Right hindlimb (tissue), 1 donor: Measurements from ENCODE around the gene UXS1.

Experiments used
- DNase-seq: peaks from one replicate; pipeline ENCODE4 v3.0.0-alpha.2; 2018

UXS1 gene

GRCh38 chr2:106106622-106107508 lies 87.2 kb downstream of the UXS1 start:
- DNase-seq = no peak

GRCh38 chr2:106105151-106105922 lies 88.8 kb downstream of the UXS1 start:
- DNase-seq = no peak

- DNase-seq = peak; percentile 65
These were observed 89.6 kb downstream of the UXS1 start for GRCh38 chr2:106104332-106105062.

DNA sequence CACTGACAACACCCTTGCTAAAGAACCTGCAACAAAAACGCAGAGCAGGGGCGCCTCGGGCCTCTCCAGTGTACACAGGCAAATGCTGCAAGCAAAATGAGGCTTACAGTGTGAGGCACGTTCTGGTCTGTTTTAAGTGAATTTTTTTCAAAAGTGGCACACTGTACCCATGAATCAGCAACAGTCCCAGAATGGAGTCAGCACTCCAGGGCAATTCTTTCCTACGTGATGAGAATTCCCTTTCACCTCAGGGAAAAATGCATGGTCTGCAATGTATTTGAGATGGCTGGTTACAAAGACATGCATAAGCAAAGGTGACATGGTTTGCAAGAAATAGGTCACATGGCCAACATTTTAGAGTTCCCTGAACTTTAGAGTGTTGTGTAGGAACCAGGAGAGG lies 94.4 kb downstream of the UXS1 start:
- DNase-seq = no peak

DNA sequence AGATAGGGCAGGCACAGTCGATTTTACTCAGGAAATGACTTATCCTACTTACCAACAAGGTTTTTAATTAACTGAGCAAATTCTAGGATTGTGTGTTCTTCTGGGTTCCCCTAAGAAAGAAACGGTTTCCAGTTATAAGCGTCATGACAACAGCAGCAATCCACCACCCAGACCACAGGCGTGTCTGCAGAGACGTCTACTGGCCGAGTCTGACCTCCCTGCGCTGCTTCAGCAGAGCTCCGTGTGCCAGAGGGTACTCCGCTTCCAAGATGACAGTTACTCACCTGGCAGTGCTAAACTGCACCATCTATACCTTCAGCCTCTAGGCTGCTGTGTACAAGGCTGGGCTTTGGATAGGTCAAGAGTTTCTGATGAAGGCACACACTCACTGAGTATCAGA lies 95.4 kb downstream of the UXS1 start:
- DNase-seq = no peak

DNA sequence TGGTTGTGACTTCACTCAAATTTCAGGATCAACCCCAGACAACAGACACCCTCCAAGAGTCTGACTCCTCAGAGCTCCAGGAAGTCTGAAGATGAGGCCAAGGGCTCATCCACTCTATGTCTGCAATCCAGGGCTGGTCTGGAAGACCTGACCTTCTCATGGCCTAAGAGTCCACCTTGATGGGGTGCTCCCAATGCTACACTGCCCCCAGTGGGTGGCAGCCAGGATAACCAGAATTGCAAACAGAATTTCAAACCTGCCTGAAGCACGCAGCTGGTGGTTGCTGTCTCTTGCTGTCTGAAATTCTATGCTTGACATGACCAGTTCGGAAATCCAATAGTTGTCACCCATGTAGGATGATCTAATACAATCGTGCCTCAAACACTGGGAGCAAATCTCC lies 96.0 kb downstream of the UXS1 start:
- no peak for DNase-seq

DNA sequence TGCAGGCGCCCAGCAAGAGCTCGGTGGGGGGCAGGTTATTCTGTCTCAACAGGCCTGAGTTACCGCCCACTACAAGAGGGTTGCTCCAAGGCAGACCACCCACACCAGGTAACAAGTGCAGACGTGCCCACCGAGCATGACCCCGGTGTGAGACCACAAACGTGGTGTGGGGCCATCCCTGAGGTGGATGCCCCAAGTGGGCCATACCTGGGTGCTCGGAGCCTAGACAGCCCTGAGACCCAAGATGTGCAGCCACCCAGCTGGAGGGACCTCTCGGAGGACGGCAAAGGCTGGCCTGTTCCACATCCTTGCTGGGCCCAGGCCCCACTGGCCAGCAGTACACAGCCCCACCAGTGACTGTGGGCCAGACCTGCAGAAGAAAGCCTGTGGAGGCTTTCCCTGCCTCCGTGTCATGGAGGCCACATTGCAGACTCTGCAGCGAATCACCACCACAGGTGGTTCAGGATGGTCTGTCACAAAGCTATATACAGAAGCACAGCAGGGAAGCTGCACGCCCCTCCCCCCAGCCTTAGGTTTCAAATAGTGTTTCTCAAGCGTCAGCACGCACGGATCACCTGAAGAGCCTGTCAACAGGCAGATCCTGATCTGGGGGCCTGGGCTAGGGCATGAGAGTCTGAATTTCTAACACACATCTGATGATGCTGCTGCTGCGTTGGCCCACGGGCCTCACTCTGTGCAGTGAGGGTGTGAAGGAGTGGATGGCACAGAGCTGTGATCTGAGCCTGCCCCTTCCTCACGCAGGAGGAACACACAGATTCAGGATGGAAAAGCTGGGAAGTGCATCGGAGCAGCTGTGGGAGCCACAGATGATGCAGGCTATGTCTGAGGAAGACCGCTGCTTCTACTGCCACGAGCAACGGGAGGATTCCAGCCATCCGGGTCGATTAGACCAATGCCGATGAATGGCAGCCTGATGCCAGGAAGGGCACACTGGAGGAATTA lies 96.8 kb downstream of the UXS1 start:
- DNase-seq = no peak

DNA sequence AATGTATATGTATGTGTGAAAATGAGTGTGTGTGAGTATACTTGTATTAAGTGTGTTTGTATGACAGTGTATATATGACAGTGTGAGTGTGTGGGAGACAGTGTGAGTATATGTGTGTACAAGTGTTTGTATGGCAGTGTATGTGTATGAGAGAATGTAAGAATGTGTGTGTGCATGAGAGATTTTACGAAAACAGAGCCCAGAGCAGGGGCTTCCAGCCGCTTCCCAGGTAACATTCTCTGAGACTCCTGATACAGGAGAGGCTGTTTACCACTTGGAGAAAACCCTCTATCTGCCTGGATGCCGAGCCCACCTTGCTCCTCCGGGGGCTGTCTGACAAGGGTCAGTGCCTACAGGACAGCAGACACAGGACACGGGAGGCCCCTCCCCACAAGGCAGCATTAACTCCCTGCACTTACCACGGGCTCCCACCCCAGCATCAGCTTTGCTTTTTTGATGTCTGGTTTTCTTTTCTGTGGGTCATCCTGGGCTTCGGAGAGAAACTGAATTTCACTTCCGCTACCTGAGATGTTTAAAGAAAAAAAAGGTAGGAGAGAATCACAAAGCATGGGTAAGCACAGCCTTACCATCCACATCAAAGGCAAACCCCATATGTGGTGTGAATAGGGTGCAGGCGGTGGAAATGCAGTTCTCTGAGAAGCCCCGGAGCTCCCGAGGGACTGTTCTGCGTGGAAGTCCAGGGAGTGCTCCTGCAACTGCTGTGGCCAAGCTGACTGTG lies 97.6 kb downstream of the UXS1 start:
- DNase-seq = no peak

GRCh38 chr2:106095478-106096298 lies 98.4 kb downstream of the UXS1 start:
- DNase-seq = no peak

DNA sequence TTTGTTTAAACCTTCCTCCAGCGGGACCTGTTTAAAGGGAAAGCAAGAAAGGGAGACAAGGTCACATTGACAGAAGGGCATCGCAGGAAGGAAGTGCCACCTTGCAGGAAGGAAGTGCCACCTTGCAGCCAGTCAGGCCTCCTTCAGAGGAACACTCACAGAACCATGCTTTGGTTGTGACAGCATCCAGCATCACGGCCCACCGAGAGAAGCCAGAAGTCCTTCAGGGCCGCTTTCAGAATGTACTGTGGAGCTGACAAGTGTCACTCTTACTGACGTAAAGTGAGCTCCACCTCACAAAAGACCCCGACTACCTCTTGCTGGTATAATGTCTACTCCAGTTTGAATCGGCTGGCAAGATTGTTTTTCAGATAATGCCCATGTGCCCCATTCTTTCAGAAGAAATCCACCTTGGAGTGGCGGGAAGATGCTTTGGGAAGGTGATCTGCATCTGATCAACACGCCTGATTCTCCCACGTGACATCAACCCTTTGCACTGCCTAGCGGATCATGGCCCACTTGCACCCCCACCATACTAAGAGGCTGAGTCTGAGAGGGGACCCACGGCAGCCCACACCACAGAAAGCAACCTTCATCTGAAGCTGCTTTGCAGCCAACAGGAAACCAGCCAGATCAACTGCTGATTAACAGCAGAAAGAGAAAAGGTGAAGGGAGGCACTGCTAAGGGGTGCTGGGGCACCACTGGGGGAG lies 99.8 kb downstream of the UXS1 start:
- no peak for DNase-seq

- no peak for DNase-seq
These were observed 103.0 kb downstream of the UXS1 start for GRCh38 chr2:106090916-106091618.

DNA sequence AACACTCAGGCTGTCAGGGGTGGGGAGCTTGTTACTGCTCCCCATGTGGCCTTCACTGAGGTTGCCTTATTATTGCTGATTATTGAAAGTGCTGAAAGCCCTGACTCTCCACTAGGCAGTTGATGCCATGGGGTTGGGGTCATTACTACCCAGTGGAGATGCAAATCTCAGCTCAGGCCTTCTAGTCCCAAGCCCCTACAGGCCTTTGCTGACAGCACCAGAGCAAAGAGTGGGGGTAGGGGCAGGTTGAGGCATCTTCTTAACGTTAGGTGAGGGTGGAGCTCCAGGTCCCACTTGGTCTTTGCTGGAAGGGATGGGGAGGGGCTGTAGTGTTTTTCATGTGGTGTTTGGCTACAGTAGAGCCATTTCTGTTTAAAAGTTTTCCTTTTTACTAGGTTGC lies 104.5 kb downstream of the UXS1 start:
- DNase-seq = no peak

DNA sequence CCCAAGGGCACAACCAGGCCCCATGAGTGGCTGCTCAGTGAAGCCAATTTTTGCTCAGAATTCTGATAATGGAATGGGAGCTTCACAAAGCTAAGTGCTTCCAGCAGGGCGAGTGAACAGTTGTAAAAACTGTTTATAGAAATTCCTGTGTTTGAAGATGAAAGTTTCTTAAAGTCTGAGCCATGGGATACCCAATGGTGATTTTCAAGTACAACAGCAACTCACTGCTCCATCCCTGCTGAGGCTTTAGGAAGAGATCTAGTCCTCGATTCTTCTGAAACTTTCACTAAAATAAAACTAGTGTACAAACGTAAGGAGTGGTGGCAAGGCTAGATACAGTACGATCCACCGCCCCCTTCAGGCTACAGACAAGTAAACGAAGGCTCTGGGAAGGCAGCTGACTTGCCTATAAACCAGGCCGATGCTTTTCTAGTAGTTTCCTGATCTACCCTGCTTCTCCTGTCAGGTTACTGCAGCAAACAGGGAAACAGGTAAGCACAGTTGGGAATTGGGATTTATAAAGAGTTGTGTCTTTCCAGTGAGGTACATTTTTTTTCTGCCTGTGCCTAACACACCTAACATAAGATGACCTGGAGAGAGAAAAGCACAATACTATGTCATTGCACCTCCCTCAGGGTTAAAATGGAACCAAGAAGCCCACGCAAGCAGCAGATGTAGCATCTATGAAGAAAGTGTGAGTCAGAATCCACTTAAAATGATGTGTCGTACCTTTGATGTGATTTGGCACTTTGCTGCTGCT lies 108.7 kb downstream of the UXS1 start:
- DNase-seq = no peak

DNA sequence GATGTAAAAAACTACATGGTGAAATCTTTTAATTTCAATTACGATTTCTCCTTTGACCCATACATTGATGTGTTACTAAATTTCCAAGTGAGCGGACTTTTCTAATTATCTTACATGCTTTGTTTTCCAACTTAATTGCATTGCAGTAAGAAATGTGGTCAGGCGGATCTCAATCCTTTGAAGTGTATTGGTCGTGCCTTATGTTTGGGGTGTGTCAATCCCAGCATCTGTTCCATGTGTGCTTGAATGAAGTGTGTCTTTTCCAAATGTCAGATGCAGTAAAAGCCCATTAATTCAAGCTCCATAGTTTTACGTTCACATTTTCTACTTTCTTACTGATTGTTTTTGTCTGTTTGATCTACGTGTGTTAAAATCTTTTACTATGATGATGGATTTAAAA lies 113.1 kb downstream of the UXS1 start:
- DNase-seq = no peak

DNA sequence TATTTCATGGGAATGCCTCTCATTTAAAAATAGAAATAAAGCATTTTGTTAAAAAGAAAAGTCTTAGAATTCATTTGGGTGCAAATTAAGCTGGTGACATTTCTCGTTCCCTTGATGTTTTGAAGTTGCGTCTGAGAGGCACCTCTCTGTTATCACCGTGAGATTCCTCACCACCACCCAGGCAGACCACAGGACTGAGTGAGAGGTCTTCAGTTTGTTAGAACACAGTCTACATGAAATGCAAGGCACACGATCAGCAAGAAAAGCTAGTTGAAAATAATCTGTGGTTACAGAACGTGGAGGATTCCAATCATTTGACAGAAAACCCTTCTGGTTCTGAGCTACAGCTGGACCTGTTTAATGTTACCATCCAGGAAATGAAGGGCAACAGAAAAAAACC lies 116.0 kb downstream of the UXS1 start:
- no peak for DNase-seq

DNA sequence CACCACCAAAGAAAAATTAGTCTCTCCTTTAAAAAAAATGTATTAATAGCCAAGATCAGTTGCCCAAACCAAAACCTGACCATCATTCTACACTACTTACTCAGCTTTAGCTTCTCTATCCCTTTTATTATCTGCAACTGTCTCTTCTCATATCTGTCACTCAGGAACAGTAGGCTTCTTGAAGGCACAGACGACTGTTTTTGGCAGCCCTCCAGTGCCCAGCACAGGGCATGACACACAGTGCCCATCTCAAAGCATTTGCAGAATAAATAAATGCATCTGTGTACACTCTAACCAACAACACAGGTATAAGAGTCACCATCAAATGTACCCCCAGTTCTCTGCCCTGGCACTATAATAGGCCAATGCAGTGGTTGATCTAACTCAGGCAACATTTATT lies 117.2 kb downstream of the UXS1 start:
- DNase-seq = no peak

GRCh38 chr2:106075048-106075447 lies 119.1 kb downstream of the UXS1 start:
- DNase-seq = no peak

- DNase-seq = peak; percentile 60
These were observed 120.3 kb downstream of the UXS1 start for GRCh38 chr2:106073678-106074406.
